HG03521 (cell line): ENCODE results near the gene INO80.
A peak's percentile ranks its signal among the peaks of the same experiment; 100 is the strongest.
"Not testable (repeated sequence)": the region's sequence is repeated elsewhere in the genome, so short reads cannot be mapped to it uniquely, and the experiment has no call there.

Experiments used
- ATAC-seq: cut with Tn5 transposase; IDR thresholded peaks from one replicate; pipeline ENCODE4 v1.9.1; 2021; ENCODE audit warnings: mild to moderate bottlenecking, moderate library complexity; ENCODE audit not compliant: unreplicated experiment

INO80 gene

DNA sequence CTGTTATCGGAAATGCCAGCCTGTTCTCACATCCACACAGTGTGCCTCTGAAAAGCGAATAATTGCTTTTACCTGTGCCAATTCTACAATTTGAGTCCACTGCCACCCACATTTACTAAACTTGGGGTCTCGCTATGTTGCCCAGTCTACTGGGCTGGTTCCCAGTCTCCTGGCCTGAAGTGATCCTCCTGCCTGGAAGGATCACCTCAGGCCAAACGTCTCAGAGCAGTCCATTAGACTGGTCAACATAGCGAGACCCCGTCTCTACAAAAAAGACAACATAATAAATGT is 827 bp upstream of the INO80 start:
- ATAC-seq, result no peak

DNA sequence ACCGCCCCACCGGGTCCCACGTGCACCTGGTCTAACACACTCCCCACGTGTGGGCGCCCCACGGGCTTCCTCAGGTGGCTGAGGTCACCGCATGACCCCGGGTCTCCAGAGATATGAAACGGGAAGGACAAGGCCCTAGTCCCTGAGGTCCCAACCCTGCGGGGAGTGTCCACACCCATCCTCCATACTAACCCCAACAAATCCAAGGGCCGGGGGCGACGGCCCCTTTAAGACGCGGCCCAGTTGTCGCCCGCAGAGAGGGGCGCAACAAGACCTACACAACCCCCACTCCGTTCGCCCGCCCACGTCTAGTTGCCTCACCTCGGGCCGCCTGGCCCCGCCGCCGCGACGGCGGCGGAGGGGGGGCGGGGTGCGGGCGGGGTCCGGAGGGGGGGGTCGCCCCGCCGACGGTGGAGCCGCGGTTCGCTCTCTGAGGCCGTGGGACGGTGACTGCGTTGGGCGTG is 396 bp downstream of the INO80 start:
- peak; percentile 49 for ATAC-seq

GRCh38 chr15:41115161-41115651 is 874 bp downstream of the INO80 start:
- no peak for ATAC-seq

DNA sequence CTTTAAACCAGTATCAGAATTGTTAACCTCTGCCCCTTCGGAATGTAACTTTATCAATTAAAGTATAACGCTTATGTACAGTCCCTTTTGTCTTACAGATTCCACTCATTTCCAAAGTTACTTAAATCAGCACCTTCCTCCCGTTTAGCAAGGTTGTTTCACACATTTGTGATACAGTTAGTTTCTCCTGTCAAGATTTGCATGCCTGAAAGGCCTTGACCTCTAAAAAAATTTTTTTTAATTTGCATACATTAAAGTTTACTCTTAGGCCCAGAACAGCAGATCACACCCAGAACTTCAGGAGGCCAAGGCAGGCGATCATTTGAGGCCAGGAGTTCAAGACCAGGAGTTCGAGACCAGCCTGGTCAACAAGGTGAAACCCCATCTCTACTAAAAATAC is 9.1 kb downstream of the INO80 start:
- ATAC-seq, result no peak

DNA sequence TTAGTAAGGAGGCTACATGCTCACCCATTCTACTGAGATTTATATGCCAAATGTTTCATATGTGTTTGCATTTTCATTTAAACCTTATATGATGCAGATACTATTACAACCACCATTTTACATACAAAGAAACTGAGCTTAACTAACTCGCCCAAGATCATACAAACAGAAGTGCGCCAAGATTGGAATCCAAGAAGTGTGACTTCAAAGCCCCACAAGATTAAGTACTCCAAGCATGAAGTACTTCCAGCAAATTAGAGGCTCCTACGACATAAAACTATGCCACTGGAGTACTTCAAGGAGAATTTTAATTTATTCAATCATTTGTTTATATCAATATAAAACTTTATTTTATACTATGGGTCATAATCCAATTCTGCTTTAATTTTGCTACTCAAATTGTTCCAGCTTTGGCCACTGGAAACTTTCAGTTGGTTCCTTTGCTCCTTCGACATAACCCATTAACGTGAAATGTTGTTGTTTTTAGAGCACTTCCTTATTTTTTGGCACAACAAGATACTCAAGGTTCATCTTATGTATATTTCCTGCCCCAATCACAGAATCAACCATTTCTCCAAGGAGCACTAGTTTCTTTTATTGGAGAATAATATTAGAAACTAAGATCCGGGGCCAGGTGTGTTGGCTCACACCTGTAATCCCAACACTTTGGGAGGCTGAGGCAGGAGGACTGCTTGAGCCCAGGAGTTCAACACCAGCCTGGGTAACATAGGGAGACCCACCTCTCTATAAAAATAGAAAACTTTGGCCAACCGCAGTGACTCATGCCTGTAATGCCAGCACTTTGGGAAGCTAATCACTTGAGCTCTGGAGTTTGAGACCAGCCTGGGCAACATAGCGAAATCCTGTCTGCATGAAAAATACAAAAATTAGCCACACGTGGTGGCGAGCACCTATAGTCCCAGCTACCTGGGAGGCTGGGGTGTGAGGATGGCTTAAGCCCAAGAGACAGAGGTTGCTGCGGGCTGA is 10.4 kb downstream of the INO80 start:
- no peak for ATAC-seq

DNA sequence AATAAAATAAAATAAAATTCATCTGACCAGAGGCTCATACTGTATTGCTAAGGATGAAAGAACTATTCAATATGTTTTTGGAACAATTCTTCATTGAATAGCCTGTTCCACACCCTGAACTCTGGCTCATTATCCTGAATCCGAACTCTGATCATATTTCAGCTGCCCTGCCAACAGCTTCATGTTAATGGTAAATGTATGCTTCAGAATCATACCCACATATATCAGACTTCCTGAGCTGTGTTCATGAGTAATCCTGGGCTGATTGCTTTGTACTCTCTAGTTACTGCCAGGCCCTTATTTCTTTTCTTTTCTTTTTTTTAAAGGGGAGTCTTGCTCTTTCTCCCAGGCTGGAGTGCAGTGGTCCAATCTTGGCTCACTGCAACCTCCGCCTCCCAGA is 11.8 kb downstream of the INO80 start:
- no peak for ATAC-seq

- ATAC-seq, result no peak
Observed at GRCh38 chr15:41102854-41103253, 13.2 kb downstream of the INO80 start.

GRCh38 chr15:41096178-41096577 is 19.9 kb downstream of the INO80 start:
- ATAC-seq, result no peak

- no peak for ATAC-seq
Observed at GRCh38 chr15:41085029-41085428, 31.1 kb downstream of the INO80 start.

DNA sequence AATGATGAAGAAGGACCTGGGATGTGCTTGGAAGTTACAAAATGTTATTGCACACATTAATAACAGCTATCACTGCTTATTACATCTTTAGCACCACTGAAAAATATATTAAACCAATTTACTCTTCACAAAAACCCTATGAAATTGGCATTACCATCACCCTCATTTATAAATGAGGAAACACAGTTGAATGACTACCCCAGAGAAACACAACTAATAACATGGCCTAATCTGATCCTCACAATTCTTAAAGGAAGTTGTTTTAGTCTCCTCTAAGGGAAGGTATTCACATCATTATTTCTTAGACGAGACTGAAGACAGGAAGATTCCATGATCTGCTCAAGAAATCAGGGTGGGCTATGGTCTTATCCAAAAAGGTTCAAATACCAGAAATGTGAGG is 35.9 kb downstream of the INO80 start:
- ATAC-seq, result no peak

DNA sequence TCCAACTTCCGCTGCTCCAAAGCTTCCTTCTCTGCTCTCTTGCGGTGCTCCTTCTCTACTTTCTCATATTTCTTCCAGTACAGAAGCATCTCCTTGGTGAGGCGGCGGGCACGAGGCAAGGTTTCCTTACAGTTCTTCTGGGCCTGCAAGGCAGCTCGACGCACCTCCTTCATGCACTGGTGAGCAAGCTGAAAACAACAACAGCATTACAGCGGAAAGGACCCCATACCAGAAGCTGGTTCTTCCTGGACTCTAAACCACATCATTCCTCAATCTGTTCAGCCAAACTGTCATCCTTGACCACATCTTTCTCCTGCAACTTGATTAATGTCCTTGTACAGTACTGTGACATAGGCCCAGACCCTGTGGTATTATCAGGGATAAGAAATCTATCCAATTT is 36.4 kb downstream of the INO80 start:
- no peak for ATAC-seq

DNA sequence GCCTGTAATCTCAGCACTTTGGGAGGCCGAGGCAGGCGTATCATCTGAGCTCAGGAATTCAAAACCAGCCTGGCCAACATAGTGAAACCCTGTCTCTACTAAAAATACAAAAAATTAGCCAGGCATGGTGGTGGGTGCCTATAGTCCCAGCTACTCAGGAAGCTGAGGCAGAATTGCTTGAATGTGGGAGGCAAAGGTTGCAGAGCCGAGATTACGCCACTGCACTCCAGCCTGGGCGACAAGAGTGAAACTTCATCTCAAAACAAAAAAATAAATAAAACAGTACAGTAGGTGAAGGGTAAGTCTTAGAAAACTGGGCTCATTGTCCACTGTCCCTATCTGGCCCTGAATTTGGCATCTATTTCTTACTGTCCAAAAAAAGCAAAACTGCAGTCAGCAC is 37.2 kb downstream of the INO80 start:
- not testable (repeated sequence) for ATAC-seq

DNA sequence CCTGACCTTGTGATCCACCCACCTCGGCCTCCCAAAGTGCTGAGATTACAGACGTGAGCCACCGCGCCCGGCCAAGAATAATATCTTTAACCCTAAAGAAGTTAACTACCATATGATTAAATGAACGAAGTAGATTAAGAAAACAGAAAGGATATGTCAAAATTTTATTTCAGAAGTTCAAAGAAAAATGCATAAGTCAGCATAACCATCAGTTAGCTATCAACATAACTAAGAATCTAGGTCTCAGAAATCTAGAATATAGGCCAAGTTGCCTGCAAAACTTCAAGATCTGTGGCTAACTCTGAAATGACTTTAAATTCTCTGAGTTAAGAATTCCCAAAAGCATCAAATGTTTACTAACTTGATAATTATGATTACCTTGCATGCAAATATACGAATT is 38.0 kb downstream of the INO80 start:
- ATAC-seq, result no peak

DNA sequence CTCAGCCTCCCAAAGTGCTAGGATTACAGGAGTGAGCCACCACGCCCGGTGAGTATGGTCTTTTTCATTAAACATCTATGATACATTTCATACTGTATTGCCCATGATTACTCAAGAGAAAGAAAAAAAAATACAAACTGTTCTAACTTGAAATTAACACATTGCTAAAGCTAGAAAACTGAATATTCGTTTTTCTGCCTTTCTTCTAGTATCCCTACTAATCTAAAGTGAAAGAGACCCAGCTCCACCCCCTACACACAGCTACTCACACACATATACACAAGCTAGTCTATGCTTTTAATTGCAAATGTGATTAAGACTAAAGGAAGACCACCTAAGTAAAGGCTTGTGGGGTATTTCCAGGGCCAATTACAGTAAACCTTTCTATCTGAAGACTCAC is 43.1 kb downstream of the INO80 start:
- no peak for ATAC-seq

DNA sequence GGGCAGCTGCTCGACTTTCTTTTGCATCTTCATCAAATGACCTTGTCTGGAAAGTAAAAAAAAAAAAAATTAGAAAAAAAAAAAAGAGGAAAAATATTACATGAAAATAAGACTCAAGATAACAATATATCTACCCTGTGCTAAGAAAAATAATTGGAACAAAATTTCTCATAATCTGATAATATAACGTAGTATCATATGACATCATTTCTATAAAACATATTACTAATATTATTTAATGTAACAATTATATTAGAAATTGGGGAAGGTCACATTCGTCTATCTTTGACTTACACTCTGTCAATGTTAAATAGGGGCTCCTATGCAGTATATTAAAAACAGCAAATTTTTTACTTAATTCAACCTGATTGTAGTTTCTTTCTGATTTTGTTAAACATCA is 44.1 kb downstream of the INO80 start:
- ATAC-seq, result no peak

- no peak for ATAC-seq
Observed at GRCh38 chr15:41066516-41066915, 49.6 kb downstream of the INO80 start.

DNA sequence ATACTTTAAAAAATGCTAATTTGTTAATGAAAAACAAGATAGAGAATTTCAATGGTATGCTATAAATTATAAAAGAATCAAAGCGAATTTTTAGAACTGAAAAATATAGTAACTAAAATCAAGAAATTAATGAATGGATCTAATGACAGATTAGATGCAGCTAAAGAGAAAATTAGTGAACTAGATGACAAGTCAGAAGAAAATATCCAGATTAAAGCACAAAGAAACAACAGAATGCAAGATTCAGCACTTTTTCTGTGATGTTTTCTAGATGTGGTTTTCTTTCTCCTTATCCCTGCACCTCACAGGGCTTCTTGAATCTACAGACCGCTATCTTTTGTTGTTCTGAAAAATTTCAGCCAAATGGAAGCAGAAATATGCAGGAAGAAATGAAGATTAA is 54.4 kb downstream of the INO80 start:
- no peak for ATAC-seq

- no peak for ATAC-seq
Observed at GRCh38 chr15:41060505-41060904, 55.6 kb downstream of the INO80 start.

DNA sequence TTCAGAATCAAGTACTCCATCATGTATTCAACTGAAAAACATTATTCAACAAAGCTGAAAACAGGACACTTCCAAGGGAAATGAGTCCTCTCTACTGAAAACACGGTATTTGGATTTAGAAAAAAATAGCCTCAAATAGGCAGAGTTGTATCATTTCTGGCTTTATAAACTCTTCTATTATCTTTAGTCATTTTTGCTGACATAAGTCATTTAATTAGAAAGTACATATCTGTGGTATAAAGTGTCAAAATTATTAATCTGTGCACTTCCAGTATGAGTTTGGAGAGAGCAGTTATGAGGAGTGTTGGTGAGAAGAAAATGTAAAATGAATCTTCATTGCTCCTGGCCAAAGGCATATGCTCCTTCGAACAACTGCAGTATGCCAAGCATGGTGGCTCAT is 59.3 kb downstream of the INO80 start:
- ATAC-seq, result no peak

DNA sequence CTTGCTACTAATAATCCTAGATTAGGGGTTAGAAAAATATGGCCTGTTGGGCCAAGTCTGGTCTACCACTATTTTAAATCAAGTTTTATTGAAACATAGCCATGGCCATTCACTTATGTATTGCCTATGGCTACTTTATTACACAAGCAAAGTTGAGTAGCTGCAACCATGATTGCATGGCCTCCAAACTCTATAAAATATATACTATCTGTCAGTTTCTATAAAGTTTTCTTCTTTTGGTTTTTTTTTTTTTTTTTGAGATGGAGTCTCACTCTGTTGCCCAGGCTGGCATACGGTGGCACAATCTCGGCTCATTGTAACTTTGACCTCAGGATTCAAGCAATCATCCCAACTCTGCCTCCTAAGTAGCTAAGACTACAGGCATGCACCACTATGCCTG is 60.4 kb downstream of the INO80 start:
- no peak for ATAC-seq

- ATAC-seq, result no peak
Observed at GRCh38 chr15:41051139-41051538, 64.9 kb downstream of the INO80 start.

- no peak for ATAC-seq
Observed at GRCh38 chr15:41048852-41049251, 67.2 kb downstream of the INO80 start.

DNA sequence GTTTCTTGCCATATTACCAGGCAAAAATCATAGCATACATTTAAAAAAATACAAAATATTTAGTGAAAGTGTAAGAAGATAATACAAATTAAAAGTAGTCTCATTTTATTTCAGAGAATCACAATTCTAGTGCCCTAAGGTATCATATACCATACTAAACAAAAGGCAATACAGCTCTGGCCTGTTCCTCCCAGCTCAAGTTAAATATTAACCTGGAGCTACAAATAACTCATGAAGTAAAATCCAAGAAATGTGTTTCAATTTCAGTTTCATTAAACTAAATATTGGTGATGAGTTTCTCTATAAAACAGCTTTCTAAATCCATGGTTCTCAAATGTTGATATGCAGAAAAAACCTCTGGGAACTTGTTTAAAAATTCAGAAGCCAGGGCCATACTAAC is 67.7 kb downstream of the INO80 start:
- ATAC-seq, result no peak
